H4 (cell line): ENCODE data around the gene CDH12. TPM values are rescaled to one million over a fixed set of nuclear protein-coding genes. Genes with fewer than 3 reads are reported as not detected.
"Not testable (repeated sequence)": the region's sequence is repeated elsewhere in the genome, so short reads cannot be mapped to it uniquely, and the experiment has no call there.

ENCODE experiments used
- DNase-seq: peaks from one replicate; pipeline ENCODE4 v3.0.0-alpha.2; 2015; ENCODE audit warnings: low spot score
- total RNA-seq: library from RNA; depleted of rRNA; stranded (reverse); fragments of >200 nt; shearing (Covaris generic); gene quantifications from 2 replicates; pipeline ENCODE4 v1.2.3, GENCODE V29; 2014

Gene CDH12
- total RNA-seq, 1 experiment from 2014 or later = 49.2 TPM

DNA sequence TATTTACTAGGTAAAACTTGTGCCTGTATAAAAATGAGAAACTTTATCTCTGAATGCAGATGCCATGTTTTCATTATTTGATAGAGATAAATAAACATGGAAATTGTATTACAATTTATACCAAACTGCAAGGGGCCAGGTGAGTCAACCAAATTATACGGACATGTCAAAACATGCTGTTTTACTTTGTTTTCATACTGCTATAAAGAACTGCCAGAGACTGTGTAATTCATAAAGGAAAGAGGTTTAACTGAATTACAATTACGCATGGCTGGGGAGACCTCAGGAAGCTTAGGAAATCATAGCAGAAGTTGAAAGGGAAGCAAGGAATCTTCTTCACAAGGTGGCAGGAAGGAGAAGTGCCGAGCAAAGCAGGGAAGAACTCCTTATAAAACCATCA is 840.3 kb downstream of the CDH12 start:
- DNase-seq = not testable (repeated sequence)

DNA sequence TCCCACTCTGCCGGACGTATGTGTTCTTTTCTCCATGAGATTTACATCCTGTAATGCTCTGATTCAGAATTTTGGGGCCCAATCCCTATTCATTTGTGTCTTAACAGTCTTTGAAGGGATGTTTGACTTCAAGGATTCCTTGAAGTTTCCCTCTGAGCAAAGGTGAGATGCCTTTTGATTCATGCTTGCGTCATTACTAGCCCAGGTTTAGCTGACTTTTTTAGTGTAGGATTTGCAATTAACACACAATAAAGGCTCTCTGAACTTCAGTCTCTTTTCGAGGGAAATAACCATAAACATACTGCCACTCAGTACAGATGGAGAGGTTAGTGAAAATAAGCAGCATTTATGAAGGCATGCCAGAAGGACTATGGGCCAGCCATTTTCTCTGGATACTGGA is 842.3 kb downstream of the CDH12 start:
- not testable (repeated sequence) for DNase-seq

DNA sequence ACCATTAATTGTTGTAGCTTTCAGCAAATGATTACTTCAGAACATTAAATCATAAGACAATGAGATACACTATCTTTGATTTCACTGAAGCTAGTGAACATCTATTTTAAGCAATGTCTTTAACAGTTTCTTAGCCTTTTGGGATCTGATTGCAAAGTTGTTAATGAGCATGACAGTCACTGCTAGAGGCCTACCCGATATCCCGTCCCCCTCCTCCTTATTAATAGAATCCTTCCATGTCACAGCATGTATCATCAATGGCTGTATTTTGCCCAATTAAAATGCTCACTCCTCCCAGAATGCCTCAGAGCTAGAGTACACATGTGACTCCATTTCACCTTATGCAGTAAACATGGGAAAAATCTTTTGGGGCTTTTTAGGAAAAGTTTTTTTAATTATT is 852.0 kb downstream of the CDH12 start:
- not testable (repeated sequence) for DNase-seq

DNA sequence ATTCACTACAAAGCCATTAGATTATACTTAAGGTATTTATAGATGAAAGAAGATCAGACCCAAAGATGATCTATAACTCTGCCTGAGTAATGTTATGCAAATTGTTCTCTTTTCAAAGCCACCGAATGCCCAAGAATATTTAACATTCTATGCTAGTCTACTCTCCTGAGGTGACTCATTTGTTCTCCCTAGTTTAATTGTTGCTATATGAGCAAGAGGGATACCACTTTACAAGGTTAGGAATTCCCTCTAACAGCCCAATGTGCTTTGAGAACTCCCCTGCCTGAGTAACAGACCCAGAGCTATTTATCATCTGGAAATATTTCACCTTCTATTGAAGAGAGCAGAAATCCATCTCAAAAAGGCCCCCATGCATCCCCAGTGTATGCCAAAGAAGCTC is 867.3 kb downstream of the CDH12 start:
- not testable (repeated sequence) for DNase-seq

DNA sequence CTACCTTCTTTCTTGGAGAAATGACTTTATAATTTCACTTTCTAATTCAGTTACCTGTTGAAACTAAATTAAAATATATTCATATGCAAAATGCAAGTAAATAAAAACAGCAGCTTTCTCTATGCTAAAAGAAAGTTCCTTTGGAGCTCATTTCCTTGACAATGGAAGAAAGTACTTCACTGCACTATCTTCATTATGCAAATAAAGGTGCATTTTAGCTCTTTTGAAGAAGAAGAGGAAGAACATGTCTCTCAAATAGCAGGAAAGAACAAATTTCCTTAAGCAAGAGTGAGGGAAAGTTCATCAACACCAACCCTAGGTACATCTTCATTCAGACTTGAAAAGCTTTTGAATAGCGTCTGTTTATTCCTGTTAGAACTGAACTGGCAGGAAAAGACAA is 901.6 kb downstream of the CDH12 start:
- DNase-seq = not testable (repeated sequence)

DNA sequence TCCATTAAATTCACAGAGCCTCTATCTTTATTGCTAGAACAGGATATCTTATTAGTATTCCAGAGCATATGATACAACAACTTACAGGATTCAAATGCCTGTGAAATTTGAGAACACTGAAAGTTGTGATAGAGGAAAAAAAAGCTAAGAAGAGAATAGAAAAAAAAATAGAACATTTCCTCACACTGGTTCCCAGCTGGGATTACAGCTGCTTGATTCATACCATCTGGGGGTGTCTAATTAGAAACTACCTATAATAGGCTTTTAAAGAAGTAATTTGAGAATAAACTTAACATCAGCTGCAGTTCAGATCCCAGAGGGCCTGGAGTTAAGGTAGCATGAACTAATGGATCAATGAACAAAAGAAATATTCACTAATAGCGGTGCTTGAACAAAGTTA is 922.0 kb downstream of the CDH12 start:
- DNase-seq = no peak

DNA sequence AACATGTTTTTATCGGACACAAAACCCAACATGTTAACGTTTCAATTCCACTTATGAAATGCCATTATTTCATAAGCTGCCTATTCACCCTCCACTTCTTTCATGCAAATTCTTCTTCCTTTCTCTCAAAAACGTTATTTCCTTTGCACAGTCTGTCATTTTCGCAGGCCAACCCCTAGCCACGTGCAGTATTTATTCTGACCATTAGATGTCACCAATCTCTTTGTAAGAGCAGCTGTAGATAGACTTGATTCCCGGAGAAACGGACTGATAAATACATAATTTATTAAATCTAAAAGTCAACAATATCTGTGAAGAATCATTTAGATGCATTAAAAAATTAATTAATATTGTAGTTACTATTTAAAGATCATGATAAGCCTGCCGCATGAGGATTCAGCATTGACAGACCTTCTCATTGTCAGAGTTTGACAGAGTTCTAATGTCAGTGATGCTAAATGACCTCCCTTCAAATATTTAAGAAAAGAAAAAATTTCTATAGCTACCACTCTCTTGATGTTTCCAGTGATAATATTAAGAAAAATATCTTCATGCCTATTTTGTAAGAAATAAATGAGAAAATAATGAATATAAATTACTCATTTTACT is 933.6 kb downstream of the CDH12 start:
- DNase-seq = peak; percentile 59

DNA sequence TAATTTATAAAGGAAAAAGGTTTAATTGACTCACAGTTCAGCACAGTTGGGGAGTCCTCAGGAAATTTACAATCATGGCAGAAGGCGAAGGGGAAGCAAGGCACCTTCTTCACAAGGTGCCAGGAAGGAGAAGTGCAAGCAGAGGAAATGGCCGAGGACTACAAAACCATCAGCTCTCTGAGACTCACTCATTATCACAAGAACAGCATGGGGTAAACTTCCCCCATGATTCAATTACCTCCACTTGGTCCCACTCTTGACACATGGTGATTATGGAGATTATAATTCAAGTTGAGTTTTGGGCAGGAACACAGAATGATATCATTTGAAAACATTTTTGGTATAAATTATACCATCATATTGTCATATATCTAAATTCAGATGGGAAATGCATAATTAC is 934.7 kb downstream of the CDH12 start:
- no peak for DNase-seq

DNA sequence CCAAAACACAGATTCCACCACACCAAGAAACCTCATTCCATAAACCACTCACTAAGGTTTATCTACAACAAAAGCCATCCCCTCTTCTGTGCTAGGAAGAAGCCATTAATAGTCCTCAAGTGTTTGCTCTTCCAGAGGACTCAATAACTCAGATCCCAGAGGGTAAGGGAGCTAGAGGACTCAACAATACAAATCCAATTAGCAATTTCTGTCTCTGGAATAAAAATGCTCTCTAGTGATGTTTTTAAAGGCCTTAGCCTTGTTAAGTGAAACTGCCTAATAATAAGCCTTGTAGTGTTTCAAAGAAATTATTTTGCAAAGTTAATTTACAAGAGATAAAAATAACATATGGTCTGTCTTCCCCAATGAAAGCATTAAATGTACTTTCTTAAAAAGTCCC is 942.4 kb downstream of the CDH12 start:
- DNase-seq = no peak

DNA sequence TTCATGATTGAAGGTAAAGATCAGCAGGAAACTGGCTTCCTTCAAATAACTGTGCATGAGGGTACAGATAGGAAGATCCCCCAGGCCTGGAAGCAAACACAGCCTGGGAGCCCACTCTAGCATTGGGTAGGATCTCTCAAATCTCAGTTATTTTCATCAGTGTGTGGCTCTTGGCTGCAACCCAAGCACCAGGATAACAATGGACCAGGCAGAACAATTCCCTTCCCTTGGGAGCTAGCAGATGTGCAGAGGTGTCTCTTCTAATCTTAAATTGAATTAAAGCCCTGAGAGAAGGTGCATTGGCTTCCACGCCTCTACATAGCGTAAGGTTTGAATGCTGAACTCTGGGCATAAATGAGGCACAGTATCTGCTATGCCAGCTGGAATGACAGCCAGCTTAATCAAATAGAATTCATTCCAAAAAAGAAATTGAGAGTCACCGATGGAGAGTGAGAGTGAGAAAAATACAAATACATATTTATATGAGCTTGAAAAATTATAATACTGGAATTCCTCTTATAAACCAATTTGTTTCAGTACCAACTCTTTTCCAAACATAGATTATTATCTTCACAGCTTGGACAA is 957.3 kb downstream of the CDH12 start:
- DNase-seq = no peak

DNA sequence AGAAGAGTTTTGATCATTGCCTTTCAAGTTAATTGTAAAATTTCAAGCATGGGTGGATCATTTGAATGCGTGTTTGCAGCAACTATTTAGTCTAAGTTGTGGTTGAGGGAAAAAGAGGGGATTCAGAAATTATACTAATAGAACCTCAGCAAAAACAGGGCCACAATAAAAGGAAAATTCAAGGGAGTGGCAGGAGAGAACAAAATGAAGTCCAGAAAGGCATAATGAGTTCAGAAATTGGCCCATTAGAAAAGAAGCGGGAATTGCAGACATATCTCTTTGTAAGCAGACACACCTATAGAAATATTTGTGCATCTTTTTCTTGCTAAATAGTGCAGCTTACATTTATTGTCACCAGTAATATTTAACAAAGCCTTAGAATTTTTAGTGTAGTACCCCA is 960.0 kb downstream of the CDH12 start:
- no peak for DNase-seq

DNA sequence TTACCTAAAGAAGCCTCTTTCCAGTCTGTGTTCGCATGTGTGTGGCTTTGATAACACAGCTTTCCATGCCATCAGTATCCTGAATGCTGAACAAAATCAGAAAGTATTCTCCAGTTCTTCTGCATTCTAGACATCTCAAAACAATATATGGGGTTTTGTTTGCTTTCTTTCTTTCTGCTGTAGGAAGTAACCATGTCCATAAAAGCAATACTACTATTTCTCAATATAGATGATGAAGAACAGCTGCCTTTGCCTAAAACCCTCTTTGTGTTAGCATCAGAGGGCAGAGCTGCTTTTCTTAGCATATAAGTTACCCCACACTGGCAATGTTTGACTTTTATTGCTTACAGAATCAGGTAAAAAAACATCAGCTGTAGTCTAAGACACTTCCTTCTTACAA is 963.6 kb downstream of the CDH12 start:
- DNase-seq = no peak

DNA sequence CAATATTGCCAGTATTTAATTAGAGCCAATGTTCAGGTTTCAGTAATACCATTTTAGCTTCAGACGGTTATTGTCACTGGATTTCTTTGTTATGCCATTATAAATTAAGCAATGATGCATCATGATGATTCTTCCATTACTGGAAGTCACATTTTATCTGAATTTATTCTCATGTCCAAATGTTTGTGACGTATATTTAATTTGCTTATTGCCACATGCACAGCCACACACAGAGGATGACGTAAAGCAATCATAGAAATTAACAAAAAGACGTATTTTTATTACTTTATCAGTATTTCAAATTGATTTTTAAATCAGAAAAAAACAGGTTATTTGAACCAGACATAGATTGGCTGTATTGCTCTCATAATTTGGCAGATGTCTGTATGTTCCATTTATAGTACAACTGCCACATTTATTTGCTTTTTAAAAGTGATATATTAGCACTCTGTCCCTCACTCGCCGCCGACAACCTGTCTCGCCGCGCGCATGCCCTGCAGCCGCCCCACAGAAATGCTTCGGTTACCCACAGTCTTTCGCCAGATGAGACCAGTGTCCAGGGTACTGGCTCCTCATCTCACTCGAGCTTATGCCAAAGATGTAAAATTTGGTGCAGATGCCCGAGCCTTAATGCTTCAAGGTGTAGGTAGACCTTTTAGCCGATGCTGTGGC is 970.9 kb downstream of the CDH12 start:
- no peak for DNase-seq

DNA sequence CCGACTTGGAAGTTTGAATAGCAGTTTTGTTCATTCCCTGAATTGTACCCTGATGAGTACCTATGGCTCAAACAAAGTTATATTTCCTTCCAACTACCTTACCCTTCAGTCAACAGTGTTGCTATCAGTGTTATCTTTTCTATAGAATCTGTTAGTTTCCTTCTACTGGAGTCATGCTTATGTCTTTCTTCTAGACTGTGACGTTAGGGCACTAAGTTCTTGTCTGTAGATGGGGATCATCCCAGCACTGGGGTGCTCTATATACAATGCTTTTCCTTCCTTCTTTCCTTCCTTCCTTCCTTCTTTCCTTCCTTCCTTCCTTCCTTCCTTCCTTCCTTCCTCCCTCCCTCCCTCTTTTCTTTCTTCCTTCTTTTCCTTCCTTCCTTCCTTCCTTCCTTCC is 973.0 kb downstream of the CDH12 start:
- no peak for DNase-seq

DNA sequence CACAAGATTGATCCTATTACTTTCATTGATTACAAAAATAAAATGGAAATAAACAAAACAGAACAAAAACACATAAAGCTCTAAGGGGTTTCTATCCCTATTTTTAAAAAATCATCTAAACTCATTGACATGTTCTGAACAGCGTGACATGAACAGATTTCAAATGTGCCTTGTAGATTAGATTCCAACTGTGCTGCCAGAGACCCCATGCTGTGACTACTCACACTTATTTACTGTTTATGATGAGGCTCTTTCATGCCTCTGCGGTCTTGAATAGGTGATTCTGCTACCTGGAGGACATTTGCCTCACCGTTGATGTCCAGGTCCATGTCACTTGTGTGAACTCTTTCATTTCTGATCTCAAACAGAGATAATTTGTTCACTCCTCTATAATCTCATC is 990.2 kb downstream of the CDH12 start:
- DNase-seq = no peak

DNA sequence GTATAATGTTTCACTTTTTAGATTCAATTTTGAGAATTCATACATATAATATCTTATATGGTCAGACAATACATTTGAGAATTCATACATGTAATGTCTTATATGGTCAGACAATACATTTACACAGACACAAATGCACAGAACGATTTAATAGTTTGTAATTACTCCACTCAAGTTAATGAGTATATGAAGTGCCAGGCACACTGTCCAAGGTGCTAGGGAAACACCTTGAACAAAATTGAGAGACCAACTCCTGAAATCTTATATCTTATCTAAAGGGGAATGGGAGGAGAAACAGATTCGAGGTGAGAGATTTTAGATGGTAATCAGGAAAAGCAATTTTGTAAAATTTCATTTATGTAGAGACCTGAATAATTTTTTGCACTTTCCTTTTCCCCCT is 994.7 kb downstream of the CDH12 start:
- DNase-seq = no peak

DNA sequence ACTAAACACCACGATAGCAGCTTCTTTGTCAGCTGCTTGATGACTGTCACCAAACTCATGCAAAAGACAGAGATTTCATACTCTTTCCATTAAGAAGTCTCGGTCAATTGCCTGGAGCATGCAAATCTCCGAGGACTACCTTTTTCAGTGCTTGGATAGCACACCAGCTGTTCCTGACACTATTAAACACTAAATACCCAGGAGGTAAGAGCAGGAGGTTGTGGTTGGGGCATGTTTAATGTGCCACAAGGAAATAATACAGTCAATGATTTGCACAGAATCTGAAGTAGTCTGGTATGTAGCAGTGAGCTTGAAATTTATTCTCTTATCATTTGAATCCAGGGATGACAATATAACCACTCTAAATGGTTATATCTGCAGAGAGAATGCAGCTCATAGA is 996.2 kb downstream of the CDH12 start:
- no peak for DNase-seq

DNA sequence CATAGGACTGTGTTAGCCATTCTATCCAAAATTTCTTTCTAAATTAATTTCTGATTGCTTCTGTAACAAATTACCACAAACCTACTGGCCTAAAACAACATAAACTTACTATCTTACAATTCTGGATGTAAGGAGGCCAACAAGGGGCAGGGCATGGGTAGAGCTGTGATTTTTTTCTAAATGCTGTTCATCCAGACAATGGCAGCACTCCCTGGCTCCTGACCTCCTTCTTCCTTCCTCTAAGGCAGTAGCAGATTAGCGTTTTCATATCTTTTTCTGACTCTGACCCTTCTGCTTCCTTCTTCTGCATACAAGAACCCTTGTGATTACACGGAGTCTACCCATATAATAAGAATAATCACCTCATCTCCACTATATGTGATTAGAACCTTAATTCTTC is 1005.8 kb downstream of the CDH12 start:
- DNase-seq = no peak

DNA sequence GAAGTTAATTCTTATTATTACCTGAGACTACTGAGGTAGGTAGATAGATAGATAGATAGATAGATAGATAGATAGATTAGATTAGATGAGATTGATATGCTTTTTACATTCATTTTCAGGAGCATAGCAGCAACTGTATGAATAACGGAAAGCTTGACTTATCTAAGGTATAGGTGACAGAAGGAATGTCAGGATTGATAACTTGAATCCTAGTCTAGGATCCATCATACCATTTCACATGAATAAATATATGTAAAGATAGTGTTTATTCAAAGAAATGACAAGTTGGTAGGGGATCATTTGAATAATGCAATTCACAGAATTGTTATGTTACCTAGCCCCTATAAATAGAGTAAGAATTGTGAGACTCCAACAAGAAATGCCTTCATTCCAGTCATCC is 1008.2 kb downstream of the CDH12 start:
- DNase-seq = no peak

DNA sequence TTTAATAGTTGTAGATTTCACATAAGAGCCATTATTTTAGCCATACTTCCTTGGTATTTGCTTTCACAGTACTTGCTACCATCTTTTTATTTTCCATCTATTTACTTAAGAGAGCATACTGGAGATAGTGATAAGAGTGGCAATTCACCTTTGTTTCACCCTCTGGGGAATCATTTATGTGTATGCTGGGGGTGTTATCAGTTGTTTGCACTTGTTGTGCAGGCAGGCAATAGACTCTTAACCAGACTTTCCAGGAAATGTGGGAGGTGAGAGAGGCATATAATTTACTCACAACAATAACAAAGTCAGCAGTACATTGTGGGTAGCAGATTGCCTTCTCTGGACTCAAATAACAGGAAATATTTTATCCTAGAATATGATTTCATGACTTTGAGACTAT is 1018.3 kb downstream of the CDH12 start:
- DNase-seq = no peak

DNA sequence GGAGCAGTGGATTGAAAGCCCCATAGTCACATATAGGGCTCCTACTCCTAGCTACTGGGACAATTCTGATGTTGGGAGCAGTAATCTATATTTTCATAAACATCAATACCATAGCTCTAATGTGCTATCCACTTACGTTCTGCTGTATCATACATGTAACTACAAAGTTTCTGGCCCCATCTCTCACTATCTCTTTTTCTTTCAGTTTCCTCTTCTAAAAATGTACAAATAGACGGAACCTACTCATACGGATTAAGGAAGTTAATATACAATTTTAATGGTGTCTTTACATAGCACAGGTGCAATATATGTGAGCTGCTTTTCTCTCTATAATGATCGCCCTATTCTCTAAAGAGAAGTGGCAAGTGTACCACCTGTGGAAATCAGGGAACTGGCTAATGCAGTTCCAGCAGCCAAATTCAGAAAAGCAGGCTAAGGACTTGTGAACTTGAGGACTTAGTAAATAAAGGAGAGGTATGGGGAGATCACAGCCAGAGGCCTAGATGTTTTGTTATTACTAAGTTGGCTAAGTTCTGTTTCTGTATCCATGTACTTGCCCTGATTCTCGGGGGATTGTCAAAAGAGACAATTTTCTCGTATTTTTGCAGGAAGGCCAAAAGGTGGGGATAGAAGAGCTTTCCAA is 1021.9 kb downstream of the CDH12 start:
- no peak for DNase-seq

DNA sequence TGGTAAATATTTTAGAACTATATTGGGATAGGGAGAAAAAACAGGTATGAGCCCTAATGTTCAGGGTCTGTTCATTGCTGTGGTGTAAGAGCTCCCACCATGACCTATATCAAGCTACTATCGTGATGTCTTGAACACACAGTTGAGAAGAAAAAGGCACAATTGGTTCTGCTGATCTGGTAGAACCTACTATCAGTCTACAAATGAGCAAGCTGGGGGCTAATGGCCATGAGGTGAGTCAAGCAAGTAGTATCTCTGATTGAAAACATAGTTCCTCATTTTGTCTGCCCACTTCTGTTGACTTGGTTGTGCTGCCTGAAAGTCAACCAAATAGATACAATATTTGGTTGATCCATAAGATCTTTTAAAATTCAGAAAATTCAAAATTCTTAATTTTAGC is 1026.3 kb downstream of the CDH12 start:
- DNase-seq = no peak

DNA sequence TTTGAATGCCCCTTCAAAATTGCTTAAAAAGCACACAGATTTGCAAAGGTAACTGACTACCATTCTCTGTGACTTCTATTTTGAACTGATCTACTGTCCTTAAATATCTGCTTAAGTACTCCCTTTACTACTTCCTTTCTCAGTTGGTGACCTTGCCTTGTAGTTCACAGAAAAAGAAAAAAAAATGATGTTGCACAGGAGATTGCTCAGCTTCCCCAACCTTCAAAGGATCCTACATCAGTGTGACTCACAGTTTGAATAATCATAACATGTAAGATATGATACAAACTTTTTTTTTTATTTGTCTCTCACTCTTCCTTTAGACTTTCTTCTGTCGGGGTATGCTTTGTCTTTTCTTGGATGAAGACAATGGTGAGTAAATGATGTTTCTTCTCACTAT is 1029.6 kb downstream of the CDH12 start:
- no peak for DNase-seq
